A549 treated with dexamethasone at 1 μM for 4 hours (cell line): Measurements from ENCODE around the gene RALGDS. TPM values are rescaled to one million over a fixed set of nuclear protein-coding genes. Genes with fewer than 3 reads are reported as not detected.

ENCODE experiments used
- total RNA-seq: library from RNA; stranded (reverse); fragments of 200-300 nt; extraction: Qiagen RNA extraction; gene quantifications from 5 replicates; pipeline ENCODE4 v1.2.3, GENCODE V29; 2022

RALGDS gene
- 19.5 to 31.4 TPM (median 27.6 TPM) in 5 replicates for total RNA-seq

DNA sequence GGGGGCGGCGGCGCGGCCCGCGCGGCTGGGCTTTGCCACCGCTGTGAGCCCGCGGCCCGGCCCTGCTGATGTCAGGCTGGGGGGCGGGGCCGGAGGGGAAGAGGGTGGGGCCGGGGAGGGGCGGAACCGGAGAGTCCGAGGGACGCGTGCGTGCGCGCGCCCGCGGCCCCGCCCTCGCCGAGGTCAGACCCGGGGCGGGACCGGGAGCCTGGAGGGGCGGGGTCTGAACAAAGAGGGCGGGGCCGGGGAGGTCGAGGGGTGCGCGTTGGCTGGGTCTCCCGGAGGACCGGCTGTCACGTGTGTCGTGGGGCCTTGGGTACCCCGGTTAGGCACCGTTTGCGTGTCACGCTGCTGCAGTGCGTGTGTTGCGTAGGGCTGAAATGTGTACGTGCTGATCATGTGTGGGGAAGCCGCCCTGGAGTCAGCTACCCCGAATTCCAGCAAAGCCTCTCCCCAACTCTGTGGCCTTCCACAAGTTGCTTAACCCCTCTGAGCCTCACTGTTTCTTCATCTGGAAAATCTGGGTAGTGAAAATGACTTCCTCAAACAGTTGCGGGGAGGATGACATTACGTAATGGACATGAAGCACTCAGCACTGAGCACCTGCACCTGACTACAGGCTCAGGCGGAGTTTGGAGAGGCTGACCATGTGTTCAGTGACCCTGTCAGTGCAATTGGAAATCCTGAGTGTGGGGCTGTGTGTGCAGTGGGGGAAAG, at the start of gene RALGDS:
Gene RALGDS (minus strand): TSS at position 43 of the 717 bp plus-strand sequence. CDS start 86 bp downstream, outside the sequence.

DNA sequence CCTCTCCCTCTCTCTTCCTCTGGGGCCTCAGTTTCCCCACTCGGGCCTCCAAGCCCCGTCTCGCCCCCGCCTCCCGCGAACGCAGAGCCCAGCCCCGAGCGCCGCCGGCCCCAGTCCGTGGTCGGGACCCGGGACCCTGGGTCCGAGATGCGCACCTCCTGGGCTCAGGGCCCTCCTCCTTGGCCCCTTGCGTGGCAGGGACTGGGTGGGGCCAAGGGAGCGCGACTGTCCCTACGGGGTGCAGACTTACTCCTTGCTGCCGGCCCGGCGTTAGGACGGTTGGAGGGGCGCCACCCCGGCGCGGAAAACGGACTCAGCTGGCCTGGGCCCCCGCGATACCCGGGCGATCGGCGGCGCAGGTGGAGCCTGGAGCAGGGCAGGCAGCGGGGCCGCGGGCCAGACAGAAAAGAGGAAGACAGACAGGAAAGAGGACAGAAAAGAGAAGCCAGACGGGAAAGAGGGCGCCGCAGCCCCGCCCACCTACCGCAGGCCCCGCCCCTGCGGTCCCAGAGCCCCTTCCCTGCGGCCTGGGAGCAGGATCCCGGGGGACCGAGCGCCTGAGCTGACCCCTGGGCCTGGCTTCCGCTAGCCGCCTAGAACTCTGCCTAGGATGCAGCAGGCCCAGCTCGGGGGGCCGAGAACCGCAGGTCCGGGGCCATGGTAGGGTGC, 42.6 kb upstream of the RALGDS start, which contains the start of gene GBGT1:
Gene GBGT1 (minus strand): TSS at position 411 of the 669 bp plus-strand sequence. CDS start 1,502 bp downstream, outside the sequence.

DNA sequence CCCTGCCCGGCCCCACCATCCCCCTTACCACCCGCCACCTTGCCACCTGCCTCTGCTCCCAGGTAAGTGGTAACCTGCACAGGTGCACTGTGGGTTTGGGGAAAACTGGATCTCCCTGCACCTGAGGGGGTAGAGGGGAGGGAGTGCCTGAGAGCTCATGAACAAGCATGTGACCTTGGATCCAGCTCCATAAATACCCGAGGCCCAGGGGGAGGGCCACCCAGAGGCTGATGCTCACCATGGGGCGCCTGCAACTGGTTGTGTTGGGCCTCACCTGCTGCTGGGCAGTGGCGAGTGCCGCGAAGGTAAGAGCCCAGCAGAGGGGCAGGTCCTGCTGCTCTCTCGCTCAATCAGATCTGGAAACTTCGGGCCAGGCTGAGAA, 59.3 kb downstream of the RALGDS start, which contains the start of gene CEL:
Gene CEL (plus strand): TSS at position 218 of the 382 bp plus-strand sequence. CDS start 22 bp downstream, at position 240.

Other genes starting within 250 kb of the RALGDS start
- gene AK8, start 243.0 kb downstream of the RALGDS start, total RNA-seq, result 0.89 to 1.5 TPM (median 1.1 TPM) in 5 replicates
- 4.2 to 6.0 TPM (median 4.8 TPM) in 5 replicates for gene SPACA9, start 242.3 kb downstream of the RALGDS start, total RNA-seq
- 14.7 to 17.3 TPM (median 17.1 TPM) in 5 replicates for gene TSC1, start 176.6 kb downstream of the RALGDS start, total RNA-seq
- gene GFI1B, start 142.5 kb downstream of the RALGDS start, total RNA-seq, result 0.05 to 0.17 TPM (median 0.06 TPM) in 5 replicates
- gene GTF3C5, start 90.2 kb downstream of the RALGDS start, total RNA-seq, result 56.0 to 67.2 TPM (median 64.5 TPM) in 5 replicates
- gene CEL, start 59.3 kb downstream of the RALGDS start, total RNA-seq, result 0.30 to 0.85 TPM (median 0.69 TPM) in 5 replicates
- 0.95 to 2.4 TPM (median 2.1 TPM) in 5 replicates for gene GBGT1, start 42.7 kb upstream of the RALGDS start, total RNA-seq
- gene OBP2B, start 88.0 kb upstream of the RALGDS start, total RNA-seq, result not detected in 5 replicates
- gene ABO, start 154.0 kb upstream of the RALGDS start, total RNA-seq, result not detected in 5 replicates
- gene SURF6, start 214.9 kb upstream of the RALGDS start, total RNA-seq, result 19.8 to 27.8 TPM (median 23.8 TPM) in 5 replicates
- 19.2 to 29.6 TPM (median 29.4 TPM) in 5 replicates for gene MED22, start 226.9 kb upstream of the RALGDS start, total RNA-seq
- gene RPL7A, start 227.0 kb upstream of the RALGDS start, total RNA-seq, result 3,041 to 3,423 TPM (median 3,202 TPM) in 5 replicates
- gene SURF1, start 235.2 kb upstream of the RALGDS start, total RNA-seq, result 36.0 to 40.4 TPM (median 37.1 TPM) in 5 replicates
- gene SURF2, start 235.3 kb upstream of the RALGDS start, total RNA-seq, result 40.8 to 52.9 TPM (median 47.3 TPM) in 5 replicates